HG03060 (cell line): ENCODE measurements around the gene ZNRF2.
"Not testable (repeated sequence)": the region's sequence is repeated elsewhere in the genome, so short reads cannot be mapped to it uniquely, and the experiment has no call there.

Experiments
- ATAC-seq: cut with Tn5 transposase; IDR thresholded peaks from one replicate; pipeline ENCODE4 v1.9.1; 2021; ENCODE audit warnings: low read depth, moderate number of reproducible peaks; ENCODE audit not compliant: unreplicated experiment

The ZNRF2 gene

DNA sequence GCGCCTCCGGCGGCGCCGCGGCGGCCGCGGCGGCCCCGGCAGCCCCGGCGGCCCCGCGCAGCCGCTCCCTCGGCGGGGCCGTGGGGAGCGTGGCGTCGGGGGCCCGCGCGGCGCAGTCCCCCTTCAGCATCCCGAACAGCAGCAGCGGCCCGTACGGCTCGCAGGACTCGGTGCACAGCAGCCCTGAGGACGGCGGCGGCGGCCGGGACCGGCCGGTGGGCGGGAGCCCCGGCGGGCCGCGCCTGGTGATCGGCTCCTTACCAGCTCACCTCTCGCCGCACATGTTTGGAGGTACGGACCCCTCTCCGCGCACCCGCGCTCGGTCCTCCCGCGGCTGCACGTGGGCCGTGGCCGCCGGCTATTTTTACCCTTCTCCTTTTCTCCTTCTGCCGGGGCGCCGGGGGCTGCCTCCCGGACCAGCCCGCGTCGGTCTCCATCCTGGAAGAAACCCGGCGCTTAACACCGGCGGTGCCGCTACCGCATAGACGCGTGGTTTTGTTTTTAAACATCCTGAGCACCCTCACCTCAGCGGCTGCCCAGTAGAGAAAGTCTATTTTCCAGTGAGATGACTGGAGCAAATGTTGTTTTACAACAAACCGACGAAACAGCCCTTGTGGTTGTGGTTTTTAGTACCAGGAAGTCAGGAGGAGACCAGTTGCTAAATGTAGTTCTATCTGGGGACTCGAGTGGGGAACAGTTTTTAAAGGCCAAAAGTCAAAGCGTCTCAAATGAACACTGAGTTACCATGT lies 1.3 kb downstream of the ZNRF2 start:
- ATAC-seq = no peak

DNA sequence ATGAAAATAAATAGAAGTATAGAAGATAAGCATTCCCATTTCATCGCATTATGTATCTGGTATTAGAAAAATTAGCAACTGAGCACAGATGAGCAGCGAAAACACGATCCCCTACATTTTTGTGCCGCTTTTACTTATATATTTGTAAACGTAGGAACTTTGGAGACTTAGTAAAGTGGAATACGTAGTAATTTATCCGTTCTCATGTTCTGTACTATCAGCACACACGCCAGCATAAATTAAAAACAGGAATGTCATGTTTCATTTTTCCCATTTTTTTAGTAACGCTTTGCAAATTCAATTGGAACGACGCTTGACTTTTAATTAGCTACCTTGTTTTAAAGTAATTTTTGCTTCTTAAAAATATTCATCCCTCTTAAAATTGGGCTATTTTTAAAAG lies 2.4 kb downstream of the ZNRF2 start:
- no peak for ATAC-seq

DNA sequence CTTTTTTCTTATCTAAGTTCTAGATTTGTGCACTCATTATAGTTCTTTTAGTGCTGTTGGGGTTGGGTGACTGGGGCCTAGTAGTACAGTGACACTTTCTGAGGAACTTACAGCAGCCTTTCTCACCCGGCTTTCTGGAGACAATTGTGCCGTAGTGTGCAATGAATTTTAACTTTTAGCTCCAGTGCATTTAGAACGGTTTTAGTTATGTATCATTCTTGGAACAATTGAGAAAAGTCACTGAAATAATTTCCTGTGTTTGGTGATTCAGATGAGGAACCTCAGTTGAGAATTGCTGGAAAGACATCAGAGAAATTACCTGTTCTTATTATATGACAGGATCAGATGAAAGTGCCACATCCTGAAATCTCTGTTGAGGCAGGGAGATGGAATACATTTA lies 3.2 kb downstream of the ZNRF2 start:
- ATAC-seq = not testable (repeated sequence)

DNA sequence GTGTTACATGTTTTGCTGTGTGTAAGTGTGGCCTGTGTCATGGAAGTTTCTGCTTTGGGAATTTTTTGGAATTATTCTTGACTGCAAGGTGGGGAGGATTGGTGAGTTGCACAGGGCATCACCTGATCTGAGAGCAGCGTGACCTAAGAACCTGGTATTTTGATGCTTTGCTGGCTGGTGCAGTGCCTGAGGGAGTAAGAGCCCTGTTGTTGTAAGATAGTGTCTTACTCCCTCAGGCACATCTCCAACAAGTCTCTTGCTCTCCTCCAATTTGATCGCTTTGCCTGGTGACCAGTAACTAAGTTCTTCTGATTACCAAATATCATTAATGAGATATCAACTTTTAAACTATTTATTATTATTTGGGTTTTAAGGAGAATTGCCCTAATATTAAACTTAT lies 5.2 kb downstream of the ZNRF2 start:
- ATAC-seq = not testable (repeated sequence)

DNA sequence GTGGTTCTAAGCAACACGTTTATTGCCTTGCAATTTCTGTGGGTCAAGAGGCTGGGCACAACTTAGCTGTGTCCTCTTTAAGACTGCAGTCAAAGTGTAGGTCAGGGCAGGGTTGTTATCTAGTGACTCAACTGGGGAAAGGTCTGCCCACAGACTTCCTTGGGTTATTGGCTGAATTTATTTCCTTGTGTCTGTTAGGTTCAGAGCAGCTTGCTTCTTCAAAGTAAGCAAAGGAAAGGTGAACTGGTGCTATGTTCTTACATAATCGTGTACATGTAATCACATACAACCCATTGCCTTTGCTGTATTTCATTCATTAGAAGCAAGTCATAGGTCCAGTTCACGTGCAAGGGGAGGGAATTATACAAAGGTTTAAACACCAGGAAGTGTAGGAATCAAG lies 5.9 kb downstream of the ZNRF2 start:
- not testable (repeated sequence) for ATAC-seq

DNA sequence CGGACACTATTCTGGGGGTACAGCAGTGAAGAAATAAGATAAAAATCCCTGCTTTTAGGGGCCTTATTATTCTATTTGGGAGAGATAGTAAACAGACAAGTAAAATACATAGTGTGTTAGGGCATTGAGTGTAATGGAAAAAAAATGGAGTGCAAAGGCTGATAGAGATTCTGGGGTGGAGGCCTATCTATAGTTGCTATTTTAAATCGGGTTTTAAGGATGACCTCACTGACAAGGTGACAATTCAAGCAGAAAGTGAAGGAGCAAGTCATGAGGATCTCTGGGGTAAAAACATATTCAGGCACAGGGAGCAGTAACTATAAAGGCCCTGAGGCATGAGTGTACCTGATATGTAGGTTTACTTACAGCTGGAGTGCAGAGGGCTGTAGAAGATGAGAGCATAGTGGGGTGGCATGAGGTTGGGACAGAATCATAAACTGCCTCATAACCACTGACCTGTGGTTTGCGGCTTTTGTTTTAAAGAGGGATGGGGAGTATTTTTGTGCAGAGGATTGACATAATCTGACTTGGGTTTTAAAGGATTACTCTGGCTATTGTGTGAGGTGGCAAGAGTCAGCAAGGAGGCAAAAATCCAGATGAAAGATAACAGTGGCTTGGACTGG lies 8.1 kb downstream of the ZNRF2 start:
- not testable (repeated sequence) for ATAC-seq

DNA sequence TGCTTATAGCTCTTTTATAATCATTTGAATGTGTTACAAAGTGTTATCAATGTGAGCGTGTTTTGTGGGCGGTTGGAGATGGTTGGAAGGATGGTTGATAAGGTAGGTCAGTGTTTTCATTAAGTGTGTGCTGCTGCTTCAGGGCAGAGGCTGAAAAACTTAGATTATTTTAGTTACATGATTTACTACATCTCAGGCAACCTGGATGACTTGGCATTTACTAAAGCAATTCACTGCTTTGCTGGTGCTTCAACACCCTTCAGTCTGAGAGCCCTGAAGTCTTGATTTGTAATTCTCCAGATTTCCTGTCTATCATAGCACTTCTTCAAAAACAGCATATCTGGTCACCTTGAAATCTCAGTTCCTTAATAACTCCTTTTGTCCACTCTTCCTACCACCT lies 11.9 kb downstream of the ZNRF2 start:
- ATAC-seq = not testable (repeated sequence)

DNA sequence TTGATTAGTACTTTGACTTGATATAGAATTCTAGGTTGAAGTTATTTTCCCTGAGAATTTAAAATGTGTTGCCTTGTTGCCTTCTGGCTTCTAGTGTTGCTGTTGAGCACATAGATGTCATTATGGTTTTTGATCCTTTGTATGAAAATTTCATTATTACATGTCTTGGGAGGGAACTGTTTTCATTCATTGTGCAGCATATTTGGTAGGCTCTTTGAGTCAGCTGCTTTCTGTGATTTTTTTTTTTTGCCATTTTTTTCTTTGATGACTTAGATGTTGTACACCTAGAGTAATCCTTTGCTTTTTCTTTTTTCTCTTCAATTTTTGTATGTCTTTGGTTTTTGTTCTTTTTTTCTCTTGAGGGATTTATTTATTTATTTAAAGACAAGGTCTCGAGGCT lies 13.1 kb downstream of the ZNRF2 start:
- not testable (repeated sequence) for ATAC-seq

DNA sequence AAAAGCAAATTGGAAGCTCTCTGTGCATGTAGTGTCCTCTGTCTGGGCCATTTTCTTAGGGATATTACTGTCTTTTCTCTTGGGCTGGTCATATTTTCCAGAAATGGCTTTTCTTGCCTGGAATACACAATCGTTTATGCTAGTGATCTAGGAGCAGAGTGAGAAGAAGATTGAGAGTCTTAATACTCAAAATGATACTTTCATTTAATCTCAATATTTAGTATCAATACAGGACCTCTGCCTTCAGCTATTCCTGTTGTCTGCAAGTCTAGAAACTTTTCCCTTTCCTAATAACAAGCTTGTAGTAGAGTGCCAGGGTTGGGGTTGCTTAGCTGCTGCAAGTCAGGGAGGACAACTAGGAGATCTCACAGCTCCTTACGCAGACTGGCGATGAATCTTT lies 14.0 kb downstream of the ZNRF2 start:
- not testable (repeated sequence) for ATAC-seq

DNA sequence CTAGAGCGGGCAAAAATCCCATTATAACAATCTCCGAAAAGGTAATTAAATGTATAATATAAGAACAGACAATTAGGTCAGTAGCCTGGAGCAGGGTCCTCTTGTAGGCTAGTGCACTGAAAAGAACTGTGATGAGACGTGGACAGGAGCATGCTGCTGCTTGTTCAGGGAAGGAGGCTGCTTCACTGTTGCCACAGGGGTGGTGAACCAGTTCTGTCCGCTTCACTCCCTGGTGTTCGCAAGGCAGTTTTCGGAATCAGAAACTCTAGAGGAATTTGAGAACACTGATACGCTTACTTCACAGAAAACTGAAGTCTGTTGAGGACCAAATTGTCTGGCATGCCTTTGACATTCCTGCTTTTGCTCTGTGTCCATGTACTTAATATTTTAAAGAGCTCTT lies 17.4 kb downstream of the ZNRF2 start:
- no peak for ATAC-seq

DNA sequence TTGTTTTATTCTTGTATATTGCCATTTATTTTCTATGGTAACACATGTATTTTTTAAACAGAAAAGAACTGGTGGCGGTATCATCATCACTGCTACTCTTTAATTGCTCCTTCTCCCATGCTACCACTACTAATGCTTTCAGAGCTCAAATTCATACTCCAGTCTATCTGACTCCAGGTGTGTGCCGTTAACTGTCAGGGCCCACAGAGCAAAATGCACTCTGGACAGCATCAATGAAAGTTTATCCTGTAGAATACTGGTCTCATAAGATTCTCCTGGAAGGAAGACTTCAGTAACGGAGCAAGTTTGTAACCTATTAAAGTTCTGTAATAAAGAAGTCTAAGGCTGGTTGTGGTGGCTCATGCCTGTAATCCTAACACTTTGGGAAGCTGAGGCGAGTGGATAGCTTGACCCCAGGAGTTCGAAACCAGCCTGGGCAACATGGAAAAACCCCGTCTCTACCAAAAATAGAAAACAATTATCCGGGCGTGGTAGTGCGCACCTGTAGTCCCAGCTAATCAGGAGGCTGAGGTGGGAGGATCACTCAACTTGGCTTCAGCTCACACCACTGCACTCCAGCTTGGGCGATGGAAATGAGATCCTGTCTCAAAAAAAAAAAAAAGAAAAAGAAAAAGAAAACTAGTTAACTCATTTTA lies 18.4 kb downstream of the ZNRF2 start:
- ATAC-seq = no peak

DNA sequence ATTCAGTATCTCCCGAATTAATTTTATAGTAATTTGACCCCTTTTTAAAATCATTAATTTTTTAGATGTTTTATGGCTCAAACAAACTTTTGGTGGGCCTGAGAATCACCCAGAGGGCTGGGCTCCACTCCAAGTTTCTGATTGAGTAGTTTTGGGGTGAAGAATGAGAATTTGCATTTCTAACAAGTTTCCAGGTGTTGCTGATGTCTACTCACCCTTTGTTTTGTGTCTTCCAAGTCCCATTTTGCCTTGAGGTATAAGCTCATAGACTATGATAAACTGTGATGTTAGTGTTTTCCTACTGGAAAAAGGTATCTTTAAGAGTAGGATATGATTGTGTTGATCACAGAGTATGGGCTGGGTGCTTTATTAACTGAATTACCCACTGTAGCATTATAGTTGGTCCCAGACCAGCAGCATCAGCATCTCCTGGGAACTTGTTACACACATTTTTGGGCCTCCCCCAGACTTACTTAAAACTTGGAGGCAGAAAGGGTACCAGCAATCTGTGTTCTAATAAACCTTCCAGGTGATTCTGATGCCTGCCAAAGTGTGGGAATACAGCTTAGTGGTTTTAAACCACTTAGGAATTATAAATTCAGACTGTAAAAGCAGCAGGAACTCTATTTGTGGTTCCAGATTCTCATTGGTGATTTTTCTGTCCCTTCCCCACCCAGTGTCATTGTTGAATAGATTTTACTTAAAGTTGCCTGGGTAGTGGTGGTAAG lies 19.1 kb downstream of the ZNRF2 start:
- ATAC-seq = no peak

DNA sequence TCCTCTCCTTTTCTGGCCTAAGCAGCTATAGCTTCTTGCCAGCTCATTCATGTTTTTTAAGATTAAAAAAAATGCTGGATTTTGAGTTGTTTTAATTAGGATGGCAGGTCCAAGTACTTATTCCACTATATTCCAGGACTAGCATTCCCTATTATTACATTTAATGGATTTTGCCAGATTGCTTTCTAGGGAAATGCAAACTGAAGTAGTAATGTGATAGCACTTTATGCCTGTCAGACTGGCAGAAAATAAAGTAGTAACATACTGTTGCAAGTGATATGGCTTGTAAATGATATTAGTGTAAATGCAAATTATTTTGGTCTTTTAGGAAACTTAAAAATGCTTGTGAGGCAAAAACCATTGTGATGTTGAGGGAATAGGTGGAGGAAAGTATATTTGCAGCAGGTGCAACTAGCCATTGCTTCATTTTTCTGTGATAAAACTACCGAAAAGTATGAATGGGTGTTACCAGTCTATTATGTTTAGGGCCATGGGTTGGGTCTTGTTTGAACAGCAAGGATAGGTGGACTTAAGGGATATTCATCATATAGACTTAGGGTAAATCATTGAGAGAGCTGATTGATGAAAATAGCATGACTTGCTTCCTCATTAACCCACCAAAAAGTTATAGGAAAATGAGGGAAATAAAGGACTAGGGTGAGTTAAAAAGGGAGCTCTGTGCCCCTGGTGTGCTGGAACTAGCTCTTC lies 19.9 kb downstream of the ZNRF2 start:
- no peak for ATAC-seq

DNA sequence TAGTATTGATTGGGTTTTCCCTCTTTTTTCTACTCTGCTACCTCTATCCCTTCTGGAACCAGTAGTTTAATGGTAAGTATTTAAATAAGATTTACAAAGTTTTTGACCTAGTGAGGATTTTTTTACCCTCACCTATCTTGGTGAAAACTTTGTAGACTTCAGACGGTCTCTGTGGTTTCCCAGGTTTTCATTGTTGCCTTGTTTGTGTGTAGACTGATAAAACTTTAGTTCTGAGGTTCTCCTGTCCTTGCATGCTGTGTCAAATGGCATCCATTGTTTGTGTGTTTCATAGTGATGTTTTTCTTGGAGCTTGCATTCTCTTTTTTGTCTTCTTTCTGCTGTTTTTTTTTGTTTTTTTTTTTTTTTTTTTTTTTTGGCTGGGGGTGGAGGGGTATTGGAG lies 22.6 kb downstream of the ZNRF2 start:
- no peak for ATAC-seq

DNA sequence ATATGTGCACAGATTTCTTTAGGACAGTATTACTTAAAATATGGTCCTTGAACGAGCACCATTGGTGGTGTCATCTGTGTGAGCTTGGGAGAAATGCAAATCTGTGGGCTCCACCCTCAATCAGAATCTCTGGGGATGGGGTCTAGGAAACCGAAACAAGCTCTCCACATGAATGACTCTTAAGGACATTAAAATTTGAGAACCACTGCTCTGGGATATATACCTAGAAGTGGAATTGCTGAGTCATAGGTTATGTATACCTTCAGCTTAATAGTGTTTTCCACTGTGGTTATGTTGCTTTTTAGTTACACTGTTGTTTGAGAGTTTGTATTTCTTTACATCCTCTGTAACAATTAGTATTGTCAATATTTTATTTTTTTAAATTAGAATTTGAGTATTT lies 24.0 kb downstream of the ZNRF2 start:
- ATAC-seq = no peak

DNA sequence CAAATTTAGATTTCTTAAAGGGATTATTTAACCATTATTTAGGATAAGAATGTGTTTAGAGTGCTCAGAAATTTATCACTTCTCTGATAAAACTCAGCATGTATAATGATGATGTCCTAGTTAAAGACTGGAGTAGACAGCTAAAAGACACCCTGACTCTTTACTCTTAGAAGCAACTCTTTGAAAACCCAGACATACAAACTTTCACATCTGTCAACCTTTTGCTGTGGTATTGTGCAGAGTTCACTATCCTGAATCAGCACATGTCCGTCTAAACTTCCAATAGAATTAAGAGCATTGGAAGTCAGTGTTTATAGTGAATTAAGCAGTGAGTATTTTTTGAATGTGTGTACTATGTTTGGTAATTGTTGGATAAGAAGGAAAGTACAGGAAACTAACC lies 24.9 kb downstream of the ZNRF2 start:
- no peak for ATAC-seq

DNA sequence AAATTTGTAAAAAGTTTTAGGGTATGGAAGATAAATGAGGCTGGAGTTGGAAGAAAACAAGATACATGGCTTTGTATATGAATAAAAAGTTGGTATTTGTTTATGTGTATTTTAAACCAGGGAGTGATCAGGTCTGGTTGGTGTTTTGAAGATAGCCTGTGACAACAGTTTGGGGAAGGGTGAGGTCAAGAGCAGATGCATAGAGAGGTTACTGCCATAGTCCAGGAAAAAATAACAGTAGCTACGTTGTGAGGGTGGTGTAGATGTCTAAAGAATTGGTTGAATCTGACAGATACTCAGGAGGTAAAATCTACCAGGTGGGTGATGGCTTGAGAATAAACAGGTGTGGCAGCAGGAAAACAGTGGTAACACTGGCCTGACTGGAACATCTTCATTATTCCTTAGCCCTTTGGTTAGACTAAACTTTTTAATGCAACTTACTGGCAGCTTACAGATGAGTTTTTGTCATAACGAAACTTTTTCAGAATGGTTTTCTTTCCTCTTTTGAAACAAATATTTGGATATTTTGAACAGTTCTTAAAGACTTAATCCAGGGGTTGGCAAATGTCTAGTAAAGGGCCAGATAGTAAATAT lies 25.5 kb downstream of the ZNRF2 start:
- ATAC-seq = no peak

DNA sequence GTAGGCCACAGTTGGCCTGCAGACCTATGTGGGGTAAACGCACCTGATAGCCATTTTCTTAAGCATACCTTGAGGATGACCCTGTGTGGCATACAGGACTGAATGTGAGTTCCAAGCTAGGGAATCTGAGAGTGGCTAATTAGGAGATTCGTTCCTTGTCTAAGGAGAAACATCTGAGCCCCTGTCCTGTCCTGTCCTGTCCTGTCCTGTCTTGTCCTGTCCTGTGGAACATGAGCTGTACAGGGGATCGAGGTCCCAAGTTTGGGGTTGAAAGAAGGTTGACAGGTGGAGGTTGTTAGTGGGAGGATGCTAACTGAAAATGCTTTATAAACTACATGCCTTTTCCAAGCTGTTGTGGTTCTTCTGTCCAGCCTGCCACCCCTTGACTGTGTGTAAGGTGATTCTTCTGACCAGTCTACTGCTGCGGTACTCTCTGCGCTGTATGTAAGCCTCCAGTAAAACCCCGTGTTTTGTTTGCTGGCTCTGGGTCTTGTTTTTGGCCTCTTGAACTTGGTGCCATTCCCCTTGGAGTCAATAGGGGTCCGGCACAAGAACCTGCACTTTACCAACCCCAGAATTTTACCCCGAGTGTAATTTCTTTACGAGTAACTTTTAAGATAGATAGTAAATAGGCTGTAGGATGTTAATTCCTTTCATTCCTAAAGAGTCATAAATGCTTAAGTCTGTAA lies 26.4 kb downstream of the ZNRF2 start:
- ATAC-seq = no peak

DNA sequence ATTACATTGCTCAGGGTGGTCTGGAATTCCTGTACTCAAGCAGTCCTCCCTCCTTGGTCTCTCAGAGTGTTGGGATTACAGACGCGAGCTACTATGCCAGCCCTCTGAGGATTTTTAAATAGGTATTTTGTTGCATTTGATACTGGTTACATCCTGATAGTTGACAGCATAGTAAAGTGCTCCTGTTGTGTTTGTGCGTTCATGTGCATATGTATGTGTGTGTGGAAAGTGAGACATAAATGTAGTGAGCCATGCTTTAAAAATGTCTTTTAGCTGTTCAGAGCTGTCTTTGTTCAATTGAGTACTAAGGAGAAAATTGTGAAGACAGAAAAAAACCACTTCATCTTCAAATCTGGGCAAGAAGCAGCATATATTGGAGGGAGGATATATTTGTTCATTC lies 27.8 kb downstream of the ZNRF2 start:
- no peak for ATAC-seq

DNA sequence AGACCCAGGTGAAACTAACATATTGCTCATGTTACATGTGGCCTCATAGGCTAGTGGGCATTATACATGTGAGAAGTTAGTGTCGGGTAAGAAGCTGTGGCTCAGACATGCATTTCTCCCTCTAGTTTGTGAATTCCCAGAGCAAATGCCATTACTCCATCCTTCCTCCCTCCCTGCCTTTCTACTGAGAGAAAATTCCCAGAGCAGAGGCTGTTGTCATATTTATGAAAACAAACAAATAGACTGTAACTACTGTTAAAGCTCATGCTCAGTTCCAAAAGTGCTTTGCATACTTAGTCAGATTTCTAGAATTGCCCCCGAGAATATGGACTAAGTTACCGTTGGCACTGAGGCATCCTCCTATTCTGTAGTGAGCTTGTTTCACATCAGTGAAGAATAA lies 29.0 kb downstream of the ZNRF2 start:
- ATAC-seq = no peak
